Measurements from ENCODE around the gene TCF4. TPM values are rescaled to one million over a fixed set of nuclear protein-coding genes. Genes with fewer than 3 reads are reported as not detected.

TCF4 gene
- total RNA-seq, 1 donor from 2014 or later, result 115 TPM

DNA sequence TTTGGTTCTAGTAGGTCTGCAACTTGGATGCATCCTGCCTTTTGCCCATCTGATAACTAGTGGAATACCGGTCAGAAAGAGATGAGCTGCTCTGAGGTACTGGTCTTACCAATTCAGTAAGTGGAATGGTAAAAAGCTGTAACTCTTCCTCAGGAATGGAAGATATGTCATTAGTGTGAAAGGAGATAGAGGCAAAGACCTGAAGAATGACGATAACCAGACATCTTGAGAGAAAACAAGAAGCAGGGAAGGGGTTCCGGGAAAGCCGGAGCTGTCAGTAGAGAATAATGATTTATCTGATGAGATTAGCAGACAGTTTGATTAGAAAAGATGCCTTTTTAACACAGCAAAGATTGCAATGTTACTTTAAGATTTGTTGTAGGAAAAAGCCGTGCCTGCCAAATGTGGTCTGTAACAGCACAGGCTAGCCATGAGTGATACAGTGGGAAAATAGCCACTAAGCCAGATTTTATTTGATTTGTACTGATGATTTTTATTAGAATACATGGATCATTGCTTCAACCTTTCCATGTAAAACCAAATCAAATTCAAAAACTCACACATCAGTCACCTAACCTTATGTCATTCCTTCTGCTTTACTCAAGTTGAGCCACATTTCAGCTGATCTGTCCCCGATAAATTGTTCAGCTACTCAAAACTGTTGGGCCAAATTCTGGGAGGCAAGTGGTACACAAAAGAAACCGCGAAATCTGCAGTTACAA, 110.0 kb downstream of the TCF4 start:
- Mint-ChIP-seq H3K36me3 (ENCODE audit: low read depth, unreplicated experiment) (peaks cover 9% of the 10 kb centered on the region), H3K9me3 (ENCODE audit: unreplicated experiment) (no peaks in the 10 kb centered on the region), H3K27me3 (ENCODE audit: low read depth, unreplicated experiment) (no peaks in the 10 kb centered on the region), H3K4me3 (ENCODE audit: unreplicated experiment) (no peak overlapping the region), H3K4me1 (ENCODE audit: low read depth, unreplicated experiment) (peaks cover 32% of the 10 kb centered on the region), H3K27ac (ENCODE audit: unreplicated experiment) (no peak overlapping the region)
- peak; percentile 62 for FAIRE-seq
- Histone ChIP-seq H3K9me3 (ENCODE audit: insufficient read depth, low read depth, low read length) (no peaks in the 10 kb centered on the region), H3K79me2 (ENCODE audit: insufficient read depth, low read length) (peaks cover 67% of the 10 kb centered on the region), H3K36me3 (ENCODE audit: insufficient read depth, low read length) (no peaks in the 10 kb centered on the region), H3K4me1 (ENCODE audit: insufficient read depth, low read length) (peaks cover 12% of the 10 kb centered on the region), H3K4me2 (ENCODE audit: low read length) (peak overlapping the region; percentile 83), H4K20me1 (ENCODE audit: insufficient read depth, low read length) (peaks cover 7% of the 10 kb centered on the region), H3K9ac (ENCODE audit: low read length) (peak overlapping the region; percentile 62), H3K27ac (ENCODE audit: low read depth, low read length) (peak overlapping the region; percentile 35), H3K27me3 (ENCODE audit: insufficient read depth, low read length) (no peaks in the 10 kb centered on the region), H2AFZ (ENCODE audit: low read depth, low read length) (no peak overlapping the region), H3K4me3 (ENCODE audit: insufficient read depth, low read depth, low read length) (peak overlapping the region; percentile 52)
- TF ChIP-seq EZH2 (IDR thresholded peaks at IDR 0.05; ENCODE audit: insufficient read depth, low read length), result no peak
- TF ChIP-seq, protein P1, sequence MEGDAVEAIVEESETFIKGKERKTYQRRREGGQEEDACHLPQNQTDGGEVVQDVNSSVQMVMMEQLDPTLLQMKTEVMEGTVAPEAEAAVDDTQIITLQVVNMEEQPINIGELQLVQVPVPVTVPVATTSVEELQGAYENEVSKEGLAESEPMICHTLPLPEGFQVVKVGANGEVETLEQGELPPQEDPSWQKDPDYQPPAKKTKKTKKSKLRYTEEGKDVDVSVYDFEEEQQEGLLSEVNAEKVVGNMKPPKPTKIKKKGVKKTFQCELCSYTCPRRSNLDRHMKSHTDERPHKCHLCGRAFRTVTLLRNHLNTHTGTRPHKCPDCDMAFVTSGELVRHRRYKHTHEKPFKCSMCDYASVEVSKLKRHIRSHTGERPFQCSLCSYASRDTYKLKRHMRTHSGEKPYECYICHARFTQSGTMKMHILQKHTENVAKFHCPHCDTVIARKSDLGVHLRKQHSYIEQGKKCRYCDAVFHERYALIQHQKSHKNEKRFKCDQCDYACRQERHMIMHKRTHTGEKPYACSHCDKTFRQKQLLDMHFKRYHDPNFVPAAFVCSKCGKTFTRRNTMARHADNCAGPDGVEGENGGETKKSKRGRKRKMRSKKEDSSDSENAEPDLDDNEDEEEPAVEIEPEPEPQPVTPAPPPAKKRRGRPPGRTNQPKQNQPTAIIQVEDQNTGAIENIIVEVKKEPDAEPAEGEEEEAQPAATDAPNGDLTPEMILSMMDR (IDR thresholded peaks at IDR 0.05; ENCODE audit: insufficient read depth, low read depth, low read length), result no peak
- peak; percentile 72 for DNase-seq (ENCODE audit: low read depth)

DNA sequence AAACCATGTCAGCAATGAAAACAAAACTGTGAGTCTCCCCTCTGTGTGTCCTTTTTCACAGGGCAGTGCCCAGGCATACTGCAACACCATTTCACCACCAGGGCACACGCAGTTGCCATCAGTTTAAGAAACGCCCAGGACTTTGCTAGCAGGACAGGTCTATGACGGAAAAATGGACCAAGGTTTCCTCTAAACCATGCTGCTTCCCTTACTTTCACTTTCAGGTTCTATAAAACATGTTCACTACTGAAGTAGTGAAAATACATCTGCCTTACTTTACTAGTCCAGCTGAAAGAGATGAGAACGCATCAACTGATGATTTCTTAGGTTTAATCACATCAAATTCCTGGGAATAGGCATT, 110.5 kb downstream of the TCF4 start:
- peak; percentile 83 for FAIRE-seq
- Histone ChIP-seq H2AFZ (ENCODE audit: low read depth, low read length) (no peak overlapping the region), H3K9me3 (ENCODE audit: insufficient read depth, low read depth, low read length) (no peaks in the 10 kb centered on the region), H3K4me1 (ENCODE audit: insufficient read depth, low read length) (peaks cover 12% of the 10 kb centered on the region), H3K4me2 (ENCODE audit: low read length) (peak overlapping the region; percentile 83), H3K36me3 (ENCODE audit: insufficient read depth, low read length) (no peaks in the 10 kb centered on the region), H3K79me2 (ENCODE audit: insufficient read depth, low read length) (peaks cover 63% of the 10 kb centered on the region), H3K27me3 (ENCODE audit: insufficient read depth, low read length) (no peaks in the 10 kb centered on the region), H4K20me1 (ENCODE audit: insufficient read depth, low read length) (peaks cover 7% of the 10 kb centered on the region), H3K27ac (ENCODE audit: low read depth, low read length) (peak overlapping the region; percentile 35), H3K4me3 (ENCODE audit: insufficient read depth, low read depth, low read length) (peak overlapping the region; percentile 52), H3K9ac (ENCODE audit: low read length) (peak overlapping the region; percentile 62)
- no peaks in the 10 kb centered on the region for H3K27me3 Mint-ChIP-seq (ENCODE audit: low read depth, unreplicated experiment)
- TF ChIP-seq EZH2 (IDR thresholded peaks at IDR 0.05; ENCODE audit: insufficient read depth, low read length), result no peak
- TF ChIP-seq, protein P1 (IDR thresholded peaks at IDR 0.05; ENCODE audit: insufficient read depth, low read depth, low read length), result peak; percentile 10
- H3K4me1 Mint-ChIP-seq (ENCODE audit: low read depth, unreplicated experiment), result peaks cover 28% of the 10 kb centered on the region
- no peaks in the 10 kb centered on the region for H3K9me3 Mint-ChIP-seq (ENCODE audit: unreplicated experiment)
- H3K36me3 Mint-ChIP-seq (ENCODE audit: low read depth, unreplicated experiment), result peaks cover 7% of the 10 kb centered on the region
- H3K4me3 Mint-ChIP-seq (ENCODE audit: unreplicated experiment), result no peak overlapping the region
- DNase-seq (ENCODE audit: low read depth), result peak; percentile 57
- H3K27ac Mint-ChIP-seq (ENCODE audit: unreplicated experiment), result peak overlapping the region; percentile 7

DNA sequence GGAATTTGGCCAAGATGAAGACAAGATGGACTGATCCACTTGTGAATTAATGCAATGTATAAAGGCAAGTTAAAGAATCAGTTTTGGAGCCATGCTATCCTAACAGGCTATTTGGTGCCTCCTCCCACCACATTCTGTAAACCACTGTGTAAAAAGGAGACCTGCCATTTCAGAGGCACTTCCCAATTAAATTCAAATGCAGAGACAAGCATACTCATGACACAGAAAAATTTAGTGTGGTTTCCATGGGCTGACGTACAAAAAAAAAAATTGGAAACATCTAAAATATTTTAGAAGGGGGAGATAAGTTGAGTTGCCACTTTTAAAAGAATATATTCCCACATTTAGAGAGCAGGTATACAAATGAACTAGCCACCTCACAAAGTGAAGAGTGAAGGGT, 112.1 kb downstream of the TCF4 start:
- Histone ChIP-seq H3K4me3 (ENCODE audit: insufficient read depth, low read depth, low read length) (no peak overlapping the region), H2AFZ (ENCODE audit: low read depth, low read length) (no peak overlapping the region), H3K27me3 (ENCODE audit: insufficient read depth, low read length) (no peaks in the 10 kb centered on the region), H3K79me2 (ENCODE audit: insufficient read depth, low read length) (peaks cover 52% of the 10 kb centered on the region), H3K27ac (ENCODE audit: low read depth, low read length) (no peak overlapping the region), H3K9me3 (ENCODE audit: insufficient read depth, low read depth, low read length) (no peaks in the 10 kb centered on the region), H3K36me3 (ENCODE audit: insufficient read depth, low read length) (no peaks in the 10 kb centered on the region), H3K9ac (ENCODE audit: low read length) (no peak overlapping the region), H3K4me1 (ENCODE audit: insufficient read depth, low read length) (peaks cover 12% of the 10 kb centered on the region), H4K20me1 (ENCODE audit: insufficient read depth, low read length) (peaks cover 7% of the 10 kb centered on the region), H3K4me2 (ENCODE audit: low read length) (no peak overlapping the region)
- H3K4me3 Mint-ChIP-seq (ENCODE audit: unreplicated experiment), result no peak overlapping the region
- H3K36me3 Mint-ChIP-seq (ENCODE audit: low read depth, unreplicated experiment), result peaks cover 5% of the 10 kb centered on the region
- FAIRE-seq (peak; percentile 5), DNase-seq (ENCODE audit: low read depth) (peak; percentile 70)
- TF ChIP-seq, protein P1 (IDR thresholded peaks at IDR 0.05; ENCODE audit: insufficient read depth, low read depth, low read length), result no peak
- no peak for TF ChIP-seq EZH2 (IDR thresholded peaks at IDR 0.05; ENCODE audit: insufficient read depth, low read length)
- no peaks in the 10 kb centered on the region for H3K27me3 Mint-ChIP-seq (ENCODE audit: low read depth, unreplicated experiment)
- H3K9me3 Mint-ChIP-seq (ENCODE audit: unreplicated experiment), result no peaks in the 10 kb centered on the region
- no peak overlapping the region for H3K27ac Mint-ChIP-seq (ENCODE audit: unreplicated experiment)
- H3K4me1 Mint-ChIP-seq (ENCODE audit: low read depth, unreplicated experiment), result peaks cover 30% of the 10 kb centered on the region
